K562 (cell line): ENCODE data around the gene EML2. TPM values are rescaled to one million over a fixed set of nuclear protein-coding genes. Genes with fewer than 3 reads are reported as not detected.

Experiments used
- CEBPZ ChIP-seq: fragments of 150-350 bp; IDR thresholded peaks from 2 replicates; pipeline ENCODE4 v1.6.1; 2014; ENCODE audit warnings: low read depth, mild to moderate bottlenecking, low read length, borderline replicate concordance
- HSF4 ChIP-seq: fragments of 250-450 bp; sonication (Bioruptor Pico); IDR thresholded peaks from 2 replicates; pipeline ENCODE4 v2.1.2; 2022; ENCODE audit warnings: mild to moderate bottlenecking, moderate library complexity, borderline replicate concordance
- KAT8 ChIP-seq: fragments of 450-650 bp; IDR thresholded peaks from 2 replicates; pipeline ENCODE4 v1.6.1; 2016; ENCODE audit warnings: low read depth, mild to moderate bottlenecking
- KLF13 ChIP-seq: fragments of 450-650 bp; IDR thresholded peaks from 2 replicates; pipeline ENCODE4 v1.6.1; 2016; ENCODE audit warnings: missing genetic modification characterization, low read depth, mild to moderate bottlenecking, missing compliant biosample characterization, moderate library complexity, borderline replicate concordance
- LCOR ChIP-seq: sonication (generic); formaldehyde crosslinking; IDR thresholded peaks from 2 replicates; pipeline ENCODE4 v1.8.0; 2022; ENCODE audit warnings: mild to moderate bottlenecking, missing genetic modification reagents
- MBD1 ChIP-seq: fragments of 250-450 bp; sonication (Bioruptor Pico); IDR thresholded peaks from 2 replicates; pipeline ENCODE4 v1.8.0; 2022; ENCODE audit warnings: inconsistent platforms
- MED1 ChIP-seq: sonication (generic); formaldehyde crosslinking; IDR thresholded peaks from 2 replicates; pipeline ENCODE4 v1.8.1; 2023; ENCODE audit warnings: missing genetic modification reagents, borderline replicate concordance
- PHF8 ChIP-seq: fragments of 200-600 bp; sonication (generic); IDR thresholded peaks from 2 replicates; pipeline ENCODE4 v1.6.1; 2012; ENCODE audit warnings: mixed run types, mild to moderate bottlenecking, inconsistent platforms, low read length, moderate library complexity, borderline replicate concordance
- RBM25 ChIP-seq: fragments of 200-400 bp; formaldehyde crosslinking; IDR thresholded peaks from 2 replicates; pipeline ENCODE4 v1.6.1; 2018; ENCODE audit warnings: low read length, low read depth, moderate library complexity; ENCODE audit not compliant: severe bottlenecking
- SFPQ ChIP-seq: fragments of 200-400 bp; formaldehyde crosslinking; IDR thresholded peaks from 2 replicates; pipeline ENCODE4 v1.6.1; 2017; ENCODE audit warnings: mild to moderate bottlenecking, low read depth, low read length, moderate library complexity
- SMAD2 ChIP-seq: fragments of 150-350 bp; IDR thresholded peaks from 2 replicates; pipeline ENCODE4 v1.6.1; 2014; ENCODE audit warnings: low read depth, mild to moderate bottlenecking, low read length
- SMAD4 ChIP-seq: fragments of 250-450 bp; sonication (Bioruptor Pico); conservative IDR thresholded peaks from 2 replicates; pipeline ENCODE4 v1.8.0; 2021; ENCODE audit warnings: inconsistent platforms, mild to moderate bottlenecking, moderate library complexity
- SMC3 ChIP-seq: conservative IDR thresholded peaks from 2 replicates; pipeline ENCODE4 v1.6.1; 2011; ENCODE audit warnings: low read depth, low read length, improper control_type of control experiment; ENCODE audit not compliant: insufficient read depth
- USF2 ChIP-seq: sonication (generic); formaldehyde crosslinking; IDR thresholded peaks from 2 replicates; pipeline ENCODE4 v1.5.0; 2020; ENCODE audit warnings: missing genetic modification reagents
- ZBED1 ChIP-seq: IDR thresholded peaks from 2 replicates; pipeline ENCODE4 v1.6.1; 2014
- ZBTB33 ChIP-seq: sonication (generic); formaldehyde crosslinking; IDR thresholded peaks from 2 replicates; pipeline ENCODE4 v1.8.1; 2023; ENCODE audit warnings: mild to moderate bottlenecking, missing genetic modification reagents
- polyA plus RNA-seq, 8 experiments: library from polyadenylated mRNA; depleted of rRNA in 4 of 8; stranded (reverse) in 5 of 8; unstranded in 3 of 8; fragments of >200 nt; fragmentation: Nextera tagmentation in 2 of 8; fragmentation: Illumina TruSeq in 1 of 8; extraction: Ambion mirVana in 2 of 8; extraction: Trizol in 1 of 8; gene quantifications; 2 replicates each; pipeline versions ENCODE4 v1.2.1 to v1.2.3, GENCODE V29; 2011 to 2014; ENCODE audit warnings: inconsistent platforms in 1 of 8, missing spikeins in 1 of 8
- total RNA-seq, 7 experiments: library from RNA; depleted of rRNA in 6 of 7; stranded (reverse); fragments of >200 nt in 6 of 7; fragmentation: Illumina TruSeq in 2 of 7; extraction: Trizol in 2 of 7; gene quantifications; 2 replicates each; pipeline versions ENCODE4 v1.2.1 to v1.2.3, GENCODE V29; 2011 to 2021; ENCODE audit warnings: low replicate concordance in 1 of 7

Gene EML2
- total and polyA plus RNA-seq, 9 of the 15 experiments (the other 6 are each of a cell fraction or from before 2014, with no cell fraction given) = 2.6 to 69.6 (median 24.8) TPM

GRCh38 chr19:45638930-45639729 is at the start of gene EML2 (continued):
- TF ChIP-seq PHF8 (peak; percentile 65; the same call in 1 of the 2 replicates), RBM25 (peak; percentile 12), KAT8 (no peak), ZBED1 (no peak), HSF4 (CRISPR knock-in tag) (no peak), CEBPZ (no peak), SMC3 (no peak), LCOR (CRISPR knock-in tag) (no peak), ZBTB33 (CRISPR knock-in tag) (no peak), MED1 (CRISPR knock-in tag) (no peak), USF2 (CRISPR knock-in tag) (no peak), MBD1 (CRISPR knock-in tag) (no peak), SMAD4 (CRISPR knock-in tag) (peak; percentile 49; the same call in 1 of the 2 replicates), SFPQ (no peak), SMAD2 (no peak), KLF13 (tag) (peak; percentile 54; the same call in 1 of the 2 replicates)
